Stimulated activated CD8-positive, alpha-beta memory T cell treated with anti-CD3 and anti-CD28 coated beads, Interleukin-4, amount 100 ng/mL, for 4 hours (primary cell): ENCODE measurements around the gene AP5S1.
A peak's percentile ranks its signal among the peaks of the same experiment; 100 is the strongest.
"Not testable (repeated sequence)": the region's sequence is repeated elsewhere in the genome, so short reads cannot be mapped to it uniquely, and the experiment has no call there.

Experiments used
- DNase-seq, 2 donors: peaks; one replicate each; pipeline ENCODE4 v3.0.0-alpha.2; 2020; ENCODE audit warnings: low read depth in 2 of 2, low spot score in 1 of 2

Gene AP5S1

DNA sequence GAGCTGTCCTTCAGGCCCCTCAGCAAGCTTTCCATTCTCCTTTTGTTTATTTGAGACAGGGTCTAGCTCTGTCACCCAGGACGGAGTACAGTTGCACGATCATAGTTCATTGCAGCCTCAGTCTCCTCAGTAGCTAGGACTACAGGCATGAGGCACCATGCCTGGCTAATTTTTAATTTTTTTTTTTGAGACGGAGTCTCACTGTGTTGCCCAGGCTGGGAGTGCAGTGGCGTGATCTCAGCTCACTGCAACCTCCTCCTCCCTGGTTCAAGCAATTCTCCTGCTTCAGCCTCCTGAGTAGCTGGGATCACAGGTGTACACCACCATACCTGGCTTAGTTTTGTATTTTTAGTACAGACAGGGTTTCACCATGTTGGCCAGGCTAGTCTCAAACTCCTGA is 31.1 kb upstream of the AP5S1 start:
- DNase-seq, result not testable (repeated sequence)

- not testable (repeated sequence) for DNase-seq
These were observed 26.2 kb upstream of the AP5S1 start for GRCh38 chr20:3794168-3794567.

- DNase-seq, result no peak
These were observed 25.5 kb upstream of the AP5S1 start for GRCh38 chr20:3794701-3795420.

DNA sequence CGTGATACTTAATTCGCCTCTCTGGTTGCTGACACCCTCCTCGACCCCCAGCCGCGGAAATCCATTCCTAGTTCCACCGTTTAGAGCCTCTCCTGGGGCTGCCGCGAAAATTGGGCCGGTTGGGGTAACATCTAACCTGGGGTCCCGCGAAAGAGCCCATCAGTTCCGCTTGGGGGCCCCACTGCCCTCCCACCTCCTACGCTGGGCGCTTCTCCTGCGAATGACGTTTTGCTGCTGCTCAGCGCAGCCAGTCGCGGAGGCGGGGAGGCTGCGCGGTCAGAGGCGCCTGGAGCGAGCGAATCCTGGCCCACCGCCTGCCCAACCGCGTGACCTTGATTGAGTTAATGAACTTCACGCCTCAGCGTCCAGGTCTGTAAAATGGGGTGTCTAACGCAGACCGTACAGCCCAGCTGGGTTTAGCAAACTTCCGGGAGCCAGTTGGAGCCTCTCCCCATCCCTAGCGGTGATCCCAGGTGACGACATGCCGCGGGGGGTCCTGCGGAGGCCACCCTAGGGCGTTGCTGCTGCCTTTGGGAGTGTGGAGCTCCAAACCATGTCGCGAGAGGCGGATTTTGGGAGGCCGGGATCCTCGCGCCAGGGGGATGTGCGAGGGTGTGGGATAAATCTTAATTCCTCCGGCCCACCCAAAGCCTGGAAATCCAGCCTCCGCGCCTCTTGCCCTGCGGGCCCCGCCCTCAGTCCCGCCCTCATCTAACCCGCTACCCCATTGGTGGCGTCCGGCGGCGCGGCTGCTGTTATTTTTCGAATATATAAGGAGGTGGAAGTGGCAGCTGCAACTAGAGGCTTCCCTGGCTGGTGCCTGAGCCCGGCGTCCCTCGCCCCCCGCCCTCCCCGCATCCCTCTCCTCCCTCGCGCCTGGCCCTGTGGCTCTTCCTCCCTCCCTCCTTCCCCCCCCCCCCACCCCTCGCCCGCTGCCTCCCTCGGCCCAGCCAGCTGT is 24.6 kb upstream of the AP5S1 start, which contains the start of gene CDC25B:
Gene CDC25B, plus strand, starts transcription at position 800 of the 958 bp plus-strand sequence. CDS start 222 bp downstream, outside the sequence.
- peak; percentile 77 to 81 for DNase-seq

GRCh38 chr20:3796477-3797225 is 23.7 kb upstream of the AP5S1 start:
- no peak for DNase-seq

- DNase-seq, result no peak
These were observed 23.2 kb upstream of the AP5S1 start for GRCh38 chr20:3797226-3797545.

- DNase-seq, result no peak
These were observed 22.6 kb upstream of the AP5S1 start for GRCh38 chr20:3797592-3798372.

GRCh38 chr20:3798373-3798768 is 22.0 kb upstream of the AP5S1 start:
- DNase-seq, result no peak

- DNase-seq, result no peak
These were observed 21.5 kb upstream of the AP5S1 start for GRCh38 chr20:3798908-3799248.

DNA sequence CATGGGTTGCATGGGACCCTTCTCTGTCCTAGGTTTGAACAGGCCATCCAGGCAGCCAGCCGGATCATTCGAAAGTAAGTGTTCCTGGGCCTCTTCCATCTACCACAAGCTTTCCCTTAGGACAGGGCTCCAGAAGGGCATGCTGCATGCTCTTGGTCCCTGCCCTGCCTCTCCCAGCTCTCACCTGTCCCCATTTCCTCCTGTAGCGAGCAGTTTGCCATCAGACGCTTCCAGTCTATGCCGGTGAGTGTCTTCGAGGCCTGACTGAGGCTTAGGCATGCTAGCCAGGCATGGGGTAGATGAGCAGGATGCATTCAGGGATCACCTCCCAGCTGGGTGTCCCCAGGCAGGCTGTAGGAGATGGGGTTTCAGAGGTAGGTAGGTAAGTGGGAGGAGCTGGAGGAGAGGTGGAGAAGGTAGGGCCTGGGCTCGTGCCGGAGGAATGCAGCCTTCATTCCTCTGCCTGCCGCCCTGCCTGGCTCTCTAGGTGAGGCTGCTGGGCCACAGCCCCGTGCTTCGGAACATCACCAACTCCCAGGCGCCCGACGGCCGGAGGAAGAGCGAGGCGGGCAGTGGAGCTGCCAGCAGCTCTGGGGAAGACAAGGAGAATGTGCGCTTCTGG is 20.0 kb upstream of the AP5S1 start:
- DNase-seq, result no peak

- DNase-seq, result no peak
These were observed 19.5 kb upstream of the AP5S1 start for GRCh38 chr20:3800878-3801260.

DNA sequence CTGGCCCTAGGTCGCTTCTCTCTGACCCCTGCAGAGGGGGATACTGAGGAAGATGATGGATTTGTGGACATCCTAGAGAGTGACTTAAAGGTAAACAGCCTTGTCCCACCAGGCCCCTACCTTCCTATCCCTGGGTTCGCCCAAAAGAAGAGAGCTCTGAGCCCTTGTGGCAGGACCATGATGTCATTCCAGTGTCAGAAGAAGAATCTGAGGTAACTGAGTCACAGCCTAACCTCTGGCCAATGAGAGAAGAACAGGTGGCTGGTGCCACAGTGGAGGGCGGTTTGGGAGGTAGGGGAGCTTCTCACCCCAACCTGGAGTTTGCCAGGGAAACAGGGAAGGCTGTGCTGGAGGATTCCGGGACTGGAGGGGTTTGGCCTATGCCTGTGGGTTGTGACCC is 19.0 kb upstream of the AP5S1 start:
- no peak for DNase-seq

- no peak for DNase-seq
These were observed 18.5 kb upstream of the AP5S1 start for GRCh38 chr20:3801846-3802245.

- no peak for DNase-seq
These were observed 17.7 kb upstream of the AP5S1 start for GRCh38 chr20:3802524-3803239.

DNA sequence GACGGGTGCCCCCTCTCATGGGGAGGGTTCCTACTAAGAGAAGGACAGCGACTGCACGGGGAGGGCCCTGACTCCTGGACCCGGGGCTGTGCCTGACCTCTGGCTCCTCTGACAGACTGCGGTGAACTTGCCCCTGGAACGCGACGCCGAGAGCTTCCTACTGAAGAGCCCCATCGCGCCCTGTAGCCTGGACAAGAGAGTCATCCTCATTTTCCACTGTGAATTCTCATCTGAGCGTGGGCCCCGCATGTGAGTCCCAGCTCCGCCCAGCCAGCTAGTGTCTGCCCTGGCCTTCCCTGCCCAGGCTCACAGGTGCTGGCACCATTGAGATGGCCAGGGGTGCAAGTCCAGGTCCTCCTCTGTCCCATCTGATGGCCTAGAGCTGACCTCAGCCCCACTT is 17.1 kb upstream of the AP5S1 start:
- DNase-seq, result no peak

GRCh38 chr20:3803854-3804253 is 16.5 kb upstream of the AP5S1 start:
- DNase-seq, result no peak

- DNase-seq, result no peak
These were observed 16.0 kb upstream of the AP5S1 start for GRCh38 chr20:3804254-3804751.

DNA sequence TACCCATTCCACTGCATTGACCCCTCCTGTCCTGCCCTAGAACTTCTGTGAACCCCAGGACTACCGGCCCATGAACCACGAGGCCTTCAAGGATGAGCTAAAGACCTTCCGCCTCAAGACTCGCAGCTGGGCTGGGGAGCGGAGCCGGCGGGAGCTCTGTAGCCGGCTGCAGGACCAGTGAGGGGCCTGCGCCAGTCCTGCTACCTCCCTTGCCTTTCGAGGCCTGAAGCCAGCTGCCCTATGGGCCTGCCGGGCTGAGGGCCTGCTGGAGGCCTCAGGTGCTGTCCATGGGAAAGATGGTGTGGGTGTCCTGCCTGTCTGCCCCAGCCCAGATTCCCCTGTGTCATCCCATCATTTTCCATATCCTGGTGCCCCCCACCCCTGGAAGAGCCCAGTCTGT is 15.6 kb upstream of the AP5S1 start:
- no peak for DNase-seq

GRCh38 chr20:3808544-3808943 is 11.8 kb upstream of the AP5S1 start:
- no peak for DNase-seq
